Neural cell (in vitro differentiated cells): ENCODE results near the gene ZNF112. TPM values are rescaled to one million over a fixed set of nuclear protein-coding genes. Genes with fewer than 3 reads are reported as not detected.

Experiments used
- H2AFZ ChIP-seq: fragments of 200-600, 300-800 bp; sonication (generic), shearing (Covaris generic); 2 replicates; pipeline ENCODE4 v1.6.0; 2014; ENCODE audit warnings: low read depth, mild to moderate bottlenecking, antibody characterized with exemption, low read length, moderate library complexity
- H3F3A ChIP-seq: fragments of 200-600 bp; shearing (Covaris generic); 2 replicates; pipeline ENCODE4 v1.6.1; 2016; ENCODE audit warnings: mild to moderate bottlenecking, moderate library complexity, mixed read lengths, antibody characterized with exemption, low read length; ENCODE audit not compliant: insufficient read depth, poor library complexity, severe bottlenecking
- H3K27ac ChIP-seq: fragments of 200-600, 300-800 bp; sonication (generic), shearing (Covaris generic); 2 replicates; pipeline ENCODE4 v1.5.1; 2014; ENCODE audit warnings: mild to moderate bottlenecking, low read length, moderate library complexity
- H3K27me3 ChIP-seq: fragments of 300-800, 200-600 bp; sonication (generic), shearing (Covaris generic); 2 replicates; pipeline ENCODE4 v1.6.0; 2014; ENCODE audit warnings: mild to moderate bottlenecking, low read depth, low read length, moderate library complexity; ENCODE audit not compliant: insufficient read depth
- H3K36me3 ChIP-seq: fragments of 300-800, 200-600 bp; sonication (generic), shearing (Covaris generic); 2 replicates; pipeline ENCODE4 v1.5.1; 2014; ENCODE audit warnings: mild to moderate bottlenecking, antibody characterized with exemption, low read length, moderate library complexity; ENCODE audit not compliant: insufficient read depth
- H3K4me2 ChIP-seq: fragments of 300-800, 200-600 bp; sonication (generic), shearing (Covaris generic); 2 replicates; pipeline ENCODE4 v1.6.0; 2014; ENCODE audit warnings: mild to moderate bottlenecking, low read length
- H3K4me3 ChIP-seq: fragments of 300-800, 200-600 bp; sonication (generic), shearing (Covaris generic); 2 replicates; pipeline ENCODE4 v1.5.1; 2014; ENCODE audit warnings: mild to moderate bottlenecking, low read length, moderate library complexity
- H3K79me2 ChIP-seq: fragments of 200-600 bp; shearing (Covaris generic); replicated peaks from 2 replicates; pipeline ENCODE4 v1.6.0; 2014; ENCODE audit warnings: mild to moderate bottlenecking, low read length, moderate library complexity; ENCODE audit not compliant: insufficient read depth
- H3K9ac ChIP-seq: fragments of 300-800, 200-600 bp; sonication (generic), shearing (Covaris generic); 2 replicates; pipeline ENCODE4 v1.6.1; 2016; ENCODE audit warnings: mild to moderate bottlenecking, low read length, mixed read lengths
- H3K9me2 ChIP-seq: fragments of 200-600 bp; shearing (Covaris generic); 2 replicates; pipeline ENCODE4 v1.6.1; 2016; ENCODE audit warnings: mild to moderate bottlenecking, low read length, mixed read lengths; ENCODE audit not compliant: insufficient read depth
- H3K9me3 ChIP-seq: fragments of 200-600, 300-800 bp; sonication (generic), shearing (Covaris generic); 2 replicates; pipeline ENCODE4 v1.6.1; 2016; ENCODE audit warnings: mild to moderate bottlenecking, mixed run types, low read length, moderate library complexity, mixed read lengths
- H4K20me1 ChIP-seq: fragments of 200-600 bp; shearing (Covaris generic); 2 replicates; pipeline ENCODE4 v1.6.1; 2016; ENCODE audit warnings: mild to moderate bottlenecking, mixed run types; ENCODE audit not compliant: insufficient read depth
- EP300 ChIP-seq: fragments of 450-650 bp; conservative IDR thresholded peaks from 2 replicates; pipeline ENCODE4 v1.6.1; 2014; ENCODE audit warnings: antibody characterized with exemption, mild to moderate bottlenecking, moderate library complexity; ENCODE audit not compliant: poor library complexity, severe bottlenecking
- EZH2 ChIP-seq: fragments of 200-600, 300-800 bp; shearing (Covaris generic), sonication (generic); IDR thresholded peaks from 2 replicates; pipeline ENCODE4 v1.6.1; 2014; ENCODE audit warnings: antibody characterized with exemption, low read length, borderline replicate concordance, mild to moderate bottlenecking; ENCODE audit not compliant: insufficient read depth, poor library complexity, severe bottlenecking
- MXI1 ChIP-seq: fragments of 450-650 bp; conservative IDR thresholded peaks from 2 replicates; pipeline ENCODE4 v1.6.1; 2014; ENCODE audit warnings: antibody characterized with exemption, mild to moderate bottlenecking; ENCODE audit not compliant: poor library complexity, severe bottlenecking
- POLR2AphosphoS5 ChIP-seq: IDR thresholded peaks from 2 replicates; pipeline ENCODE4 v1.6.1; 2012
- RAD21 ChIP-seq: fragments of 450-650 bp; conservative IDR thresholded peaks from 2 replicates; pipeline ENCODE4 v1.6.1; 2014; ENCODE audit warnings: antibody characterized with exemption, mild to moderate bottlenecking, moderate library complexity
- SMC3 ChIP-seq: fragments of 450-650 bp; conservative IDR thresholded peaks from 2 replicates; pipeline ENCODE4 v1.6.1; 2014; ENCODE audit warnings: antibody characterized with exemption, mild to moderate bottlenecking, moderate library complexity; ENCODE audit not compliant: poor library complexity
- TAF1 ChIP-seq: IDR thresholded peaks from 2 replicates; pipeline ENCODE4 v1.6.1; 2012; ENCODE audit warnings: low read depth
- polyA plus RNA-seq: library from polyadenylated mRNA; depleted of rRNA; stranded (reverse); fragments of >200 nt; gene quantifications from 2 replicates; pipeline ENCODE4 v1.2.3, GENCODE V29; 2014
- TF ChIP-seq, protein P1 (sequence below): IDR thresholded peaks from 2 replicates; pipeline ENCODE4 v1.6.1; 2012; ENCODE audit warnings: borderline replicate concordance
- TF ChIP-seq, protein P2 (sequence below): fragments of 450-650 bp; IDR thresholded peaks from 2 replicates; pipeline ENCODE4 v1.5.1; 2014; ENCODE audit warnings: antibody characterized with exemption, mild to moderate bottlenecking, moderate library complexity; ENCODE audit not compliant: poor library complexity, severe bottlenecking

Gene ZNF112
- polyA plus RNA-seq, 1 donor from 2014 or later: 16.1 TPM

DNA sequence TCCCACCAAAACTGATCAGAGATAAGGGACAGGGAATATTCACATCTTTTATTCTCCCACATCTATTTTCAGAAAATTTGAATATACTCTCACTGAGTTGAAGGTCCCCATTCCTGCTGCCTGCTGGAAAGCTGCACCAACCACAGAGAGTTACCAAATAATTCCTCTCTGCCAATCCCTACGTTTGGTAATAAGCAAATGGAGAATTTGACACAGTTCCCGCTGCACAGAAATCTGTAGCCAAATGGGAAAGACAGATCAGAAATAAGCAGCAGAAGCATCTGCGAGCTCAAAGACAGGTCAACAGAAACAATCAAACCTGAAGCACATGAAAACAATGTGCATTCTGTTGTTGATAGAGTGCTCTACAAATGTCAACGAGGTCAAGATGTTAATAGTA lies 9.9 kb downstream of the ZNF112 start:
- Histone ChIP-seq H3K9me2 (no peaks in the 10 kb centered on the region), H3K27me3 (no peaks in the 10 kb centered on the region), H2AFZ (no peak overlapping the region), H3F3A (no peaks in the 10 kb centered on the region), H3K79me2 (peaks cover 33% of the 10 kb centered on the region), H3K4me2 (no peak overlapping the region), H3K4me3 (no peak overlapping the region), H3K9me3 (peaks cover 10% of the 10 kb centered on the region), H3K36me3 (peaks cover 5% of the 10 kb centered on the region), H3K9ac (no peak overlapping the region), H3K27ac (no peak overlapping the region), H4K20me1 (no peaks in the 10 kb centered on the region)
- no peak for TF ChIP-seq EP300
- TF ChIP-seq, protein P1, sequence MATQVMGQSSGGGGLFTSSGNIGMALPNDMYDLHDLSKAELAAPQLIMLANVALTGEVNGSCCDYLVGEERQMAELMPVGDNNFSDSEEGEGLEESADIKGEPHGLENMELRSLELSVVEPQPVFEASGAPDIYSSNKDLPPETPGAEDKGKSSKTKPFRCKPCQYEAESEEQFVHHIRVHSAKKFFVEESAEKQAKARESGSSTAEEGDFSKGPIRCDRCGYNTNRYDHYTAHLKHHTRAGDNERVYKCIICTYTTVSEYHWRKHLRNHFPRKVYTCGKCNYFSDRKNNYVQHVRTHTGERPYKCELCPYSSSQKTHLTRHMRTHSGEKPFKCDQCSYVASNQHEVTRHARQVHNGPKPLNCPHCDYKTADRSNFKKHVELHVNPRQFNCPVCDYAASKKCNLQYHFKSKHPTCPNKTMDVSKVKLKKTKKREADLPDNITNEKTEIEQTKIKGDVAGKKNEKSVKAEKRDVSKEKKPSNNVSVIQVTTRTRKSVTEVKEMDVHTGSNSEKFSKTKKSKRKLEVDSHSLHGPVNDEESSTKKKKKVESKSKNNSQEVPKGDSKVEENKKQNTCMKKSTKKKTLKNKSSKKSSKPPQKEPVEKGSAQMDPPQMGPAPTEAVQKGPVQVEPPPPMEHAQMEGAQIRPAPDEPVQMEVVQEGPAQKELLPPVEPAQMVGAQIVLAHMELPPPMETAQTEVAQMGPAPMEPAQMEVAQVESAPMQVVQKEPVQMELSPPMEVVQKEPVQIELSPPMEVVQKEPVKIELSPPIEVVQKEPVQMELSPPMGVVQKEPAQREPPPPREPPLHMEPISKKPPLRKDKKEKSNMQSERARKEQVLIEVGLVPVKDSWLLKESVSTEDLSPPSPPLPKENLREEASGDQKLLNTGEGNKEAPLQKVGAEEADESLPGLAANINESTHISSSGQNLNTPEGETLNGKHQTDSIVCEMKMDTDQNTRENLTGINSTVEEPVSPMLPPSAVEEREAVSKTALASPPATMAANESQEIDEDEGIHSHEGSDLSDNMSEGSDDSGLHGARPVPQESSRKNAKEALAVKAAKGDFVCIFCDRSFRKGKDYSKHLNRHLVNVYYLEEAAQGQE: no peak
- TF ChIP-seq, protein P2, sequence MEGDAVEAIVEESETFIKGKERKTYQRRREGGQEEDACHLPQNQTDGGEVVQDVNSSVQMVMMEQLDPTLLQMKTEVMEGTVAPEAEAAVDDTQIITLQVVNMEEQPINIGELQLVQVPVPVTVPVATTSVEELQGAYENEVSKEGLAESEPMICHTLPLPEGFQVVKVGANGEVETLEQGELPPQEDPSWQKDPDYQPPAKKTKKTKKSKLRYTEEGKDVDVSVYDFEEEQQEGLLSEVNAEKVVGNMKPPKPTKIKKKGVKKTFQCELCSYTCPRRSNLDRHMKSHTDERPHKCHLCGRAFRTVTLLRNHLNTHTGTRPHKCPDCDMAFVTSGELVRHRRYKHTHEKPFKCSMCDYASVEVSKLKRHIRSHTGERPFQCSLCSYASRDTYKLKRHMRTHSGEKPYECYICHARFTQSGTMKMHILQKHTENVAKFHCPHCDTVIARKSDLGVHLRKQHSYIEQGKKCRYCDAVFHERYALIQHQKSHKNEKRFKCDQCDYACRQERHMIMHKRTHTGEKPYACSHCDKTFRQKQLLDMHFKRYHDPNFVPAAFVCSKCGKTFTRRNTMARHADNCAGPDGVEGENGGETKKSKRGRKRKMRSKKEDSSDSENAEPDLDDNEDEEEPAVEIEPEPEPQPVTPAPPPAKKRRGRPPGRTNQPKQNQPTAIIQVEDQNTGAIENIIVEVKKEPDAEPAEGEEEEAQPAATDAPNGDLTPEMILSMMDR: no peak
- no peak for TF ChIP-seq SMC3
- no peak for TF ChIP-seq MXI1
- TF ChIP-seq TAF1: no peak
- TF ChIP-seq RAD21: no peak
- TF ChIP-seq EZH2: no peak
- TF ChIP-seq POLR2AphosphoS5: no peak

DNA sequence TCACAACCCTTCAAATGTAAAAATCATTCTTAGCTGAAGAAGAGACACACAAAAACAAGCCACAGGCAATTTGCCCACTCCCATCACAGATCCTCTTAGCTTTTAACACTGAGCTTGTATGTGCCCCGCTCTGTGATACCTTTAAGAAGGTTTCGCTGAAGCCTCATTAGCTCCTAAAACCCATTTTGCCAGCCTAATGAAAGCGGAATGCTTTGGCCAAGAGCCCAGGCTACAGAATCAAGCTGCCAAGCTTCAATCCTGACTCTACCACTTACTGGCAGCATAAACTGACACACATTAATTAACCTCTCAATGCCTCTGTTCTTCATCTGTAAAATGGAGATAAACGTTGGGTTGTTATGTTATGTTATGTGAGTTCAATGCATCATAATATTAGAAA lies 10.5 kb downstream of the ZNF112 start:
- Histone ChIP-seq H3K36me3 (peaks cover 5% of the 10 kb centered on the region), H3K9me3 (peaks cover 10% of the 10 kb centered on the region), H4K20me1 (no peaks in the 10 kb centered on the region), H3K27me3 (no peaks in the 10 kb centered on the region), H3K4me2 (no peak overlapping the region), H3K4me3 (no peak overlapping the region), H3K27ac (no peak overlapping the region), H3F3A (no peaks in the 10 kb centered on the region), H3K9ac (no peak overlapping the region), H2AFZ (no peak overlapping the region), H3K9me2 (no peaks in the 10 kb centered on the region), H3K79me2 (peaks cover 30% of the 10 kb centered on the region)
- TF ChIP-seq POLR2AphosphoS5 (no peak), MXI1 (no peak), TAF1 (no peak), EZH2 (no peak), EP300 (no peak), SMC3 (no peak), RAD21 (no peak)
- TF ChIP-seq, protein P1: no peak
- TF ChIP-seq, protein P2: no peak
